Prostate gland (tissue), 2 donors: ENCODE measurements around the gene ARHGAP26. TPM values are rescaled to one million over a fixed set of nuclear protein-coding genes. Genes with fewer than 3 reads are reported as not detected.

Experiments used
- DNase-seq: peaks from one replicate; pipeline ENCODE4 v3.0.0-alpha.2; 2019; ENCODE audit warnings: low spot score
- H3K27ac ChIP-seq, 2 donors: fragments of 200-600 bp; sonication (generic); 2 replicates each; pipeline ENCODE4 v1.5.1; 2017 to 2019
- H3K27me3 ChIP-seq: fragments of 200-600 bp; sonication (generic); replicated peaks from 2 replicates; pipeline ENCODE4 v1.5.1; 2019; ENCODE audit not compliant: insufficient read depth
- H3K36me3 ChIP-seq, 2 donors: fragments of 200-600 bp; sonication (generic); 1 replicate in 1 of 2; 2 replicates in 1 of 2; pipeline versions ENCODE4 v1.5.1 to v1.8.1; 2017 to 2019
- H3K4me1 ChIP-seq: fragments of 200-600 bp; sonication (generic); replicated peaks from 2 replicates; pipeline ENCODE4 v1.5.1; 2019
- H3K4me3 ChIP-seq, 2 donors: fragments of 200-600 bp; sonication (generic); 2 replicates each; pipeline ENCODE4 v1.5.1; 2017 to 2019
- H3K9me3 ChIP-seq: fragments of 200-600 bp; sonication (generic); 2 replicates; pipeline ENCODE4 v1.5.1; 2017
- POLR2A ChIP-seq: fragments of 450-650 bp; IDR thresholded peaks from one replicate; pipeline ENCODE4 v1.6.1; 2016; ENCODE audit warnings: antibody characterized with exemption, mild to moderate bottlenecking
- POLR2AphosphoS5 ChIP-seq: sonication (generic); formaldehyde crosslinking; IDR thresholded peaks from one replicate; pipeline ENCODE4 v1.6.1; 2017; ENCODE audit warnings: antibody characterized with exemption
- WGBS: methylation state at CpG from one replicate; pipeline ENCODE4 v1.1.5; 2018; 5-methylcytosine and 5-hydroxymethylcytosine counted together
- intact Hi-C: fragments of 100-400 bp; cut with DNase I; formaldehyde crosslinking; loops from one replicate; pipeline ENCODE4 v1.14.2; 2022
- total RNA-seq, 2 donors: library from RNA; depleted of rRNA; stranded (reverse); fragments of >200 nt; gene quantifications; one replicate each; pipeline ENCODE4 v1.1.0, GENCODE V29; 2016
- TF ChIP-seq, protein P1 (sequence below), 4 experiments: fragments of 200-600 bp in 2 of 4; fragments of 450-650 bp in 2 of 4; sonication (generic) in 2 of 4; IDR thresholded peaks; 1 replicate in 3 of 4; 2 replicates in 1 of 4; pipeline ENCODE4 v1.5.1; 2016 to 2019; ENCODE audit warnings: antibody characterized with exemption in 4 of 4, mild to moderate bottlenecking in 2 of 4, moderate library complexity in 2 of 4

ARHGAP26 gene
- total RNA-seq, 2 donors from 2014 or later = 11.7 to 39.8 TPM

DNA sequence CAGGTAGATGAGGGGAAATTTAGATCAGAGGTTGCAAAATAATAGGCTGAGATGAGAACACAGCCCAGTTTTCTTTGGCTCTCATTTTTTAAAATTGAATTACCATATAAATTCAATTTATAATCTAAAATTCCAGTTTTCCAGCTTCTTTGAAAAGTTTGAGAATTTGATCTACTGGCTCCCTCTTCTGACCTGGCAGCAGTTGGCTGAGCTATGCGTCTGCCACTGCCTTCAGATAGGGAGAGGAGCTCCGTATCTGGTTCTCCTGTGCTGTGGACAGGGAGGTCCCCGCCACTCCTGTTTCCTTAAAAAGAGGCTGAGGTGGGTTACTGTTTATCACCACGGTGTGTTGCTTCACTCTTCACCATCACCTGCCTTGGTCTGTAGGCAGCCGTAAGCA, 103.7 kb downstream of the ARHGAP26 start:
- 89% methylated on average over 5 of the region's 5 CpGs for WGBS
- TF ChIP-seq POLR2AphosphoS5 = no peak
- Histone ChIP-seq H3K27me3 (no peaks in the 10 kb centered on the region), H3K9me3 (no peaks in the 10 kb centered on the region), H3K36me3 (no peaks in the 10 kb centered on the region), H3K4me1 (peaks cover 11% of the 10 kb centered on the region), H3K4me3 (no peak overlapping the region), H3K27ac (no peak overlapping the region)
- intact Hi-C loops = no loop called here
- DNase-seq = no peak

GRCh38 chr5:142874540-142874939, 104.4 kb downstream of the ARHGAP26 start:
- Histone ChIP-seq H3K27me3 (no peaks in the 10 kb centered on the region), H3K27ac (peak overlapping the region in 1 of 2 donors; percentile 2), H3K4me3 (no peak overlapping the region), H3K9me3 (no peaks in the 10 kb centered on the region), H3K4me1 (peaks cover 11% of the 10 kb centered on the region), H3K36me3 (no peaks in the 10 kb centered on the region)
- 37% methylated on average over 7 of the region's 7 CpGs for WGBS
- peak; percentile 81 for TF ChIP-seq POLR2AphosphoS5
- TF ChIP-seq, protein P1, sequence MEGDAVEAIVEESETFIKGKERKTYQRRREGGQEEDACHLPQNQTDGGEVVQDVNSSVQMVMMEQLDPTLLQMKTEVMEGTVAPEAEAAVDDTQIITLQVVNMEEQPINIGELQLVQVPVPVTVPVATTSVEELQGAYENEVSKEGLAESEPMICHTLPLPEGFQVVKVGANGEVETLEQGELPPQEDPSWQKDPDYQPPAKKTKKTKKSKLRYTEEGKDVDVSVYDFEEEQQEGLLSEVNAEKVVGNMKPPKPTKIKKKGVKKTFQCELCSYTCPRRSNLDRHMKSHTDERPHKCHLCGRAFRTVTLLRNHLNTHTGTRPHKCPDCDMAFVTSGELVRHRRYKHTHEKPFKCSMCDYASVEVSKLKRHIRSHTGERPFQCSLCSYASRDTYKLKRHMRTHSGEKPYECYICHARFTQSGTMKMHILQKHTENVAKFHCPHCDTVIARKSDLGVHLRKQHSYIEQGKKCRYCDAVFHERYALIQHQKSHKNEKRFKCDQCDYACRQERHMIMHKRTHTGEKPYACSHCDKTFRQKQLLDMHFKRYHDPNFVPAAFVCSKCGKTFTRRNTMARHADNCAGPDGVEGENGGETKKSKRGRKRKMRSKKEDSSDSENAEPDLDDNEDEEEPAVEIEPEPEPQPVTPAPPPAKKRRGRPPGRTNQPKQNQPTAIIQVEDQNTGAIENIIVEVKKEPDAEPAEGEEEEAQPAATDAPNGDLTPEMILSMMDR (IDR thresholded peaks at IDR 0.05) = no peak
- no peak for TF ChIP-seq POLR2A
- DNase-seq = peak; percentile 80
- intact Hi-C loops = no loop called here

- intact Hi-C loops = no loop called here
- no peak overlapping the region for H3K4me3 ChIP-seq
- H3K4me1 ChIP-seq = peaks cover 9% of the 10 kb centered on the region
- H3K9me3 ChIP-seq = no peaks in the 10 kb centered on the region
- no peak for DNase-seq
- WGBS = 94% methylated on average over 3 of the region's 3 CpGs
- H3K36me3 ChIP-seq = no peaks in the 10 kb centered on the region
- no peak for TF ChIP-seq POLR2A
- no peak for TF ChIP-seq POLR2AphosphoS5
- TF ChIP-seq, protein P1 (IDR thresholded peaks at IDR 0.05) = no peak
- no peak overlapping the region for H3K27ac ChIP-seq
- no peaks in the 10 kb centered on the region for H3K27me3 ChIP-seq
These were observed 105.8 kb downstream of the ARHGAP26 start for GRCh38 chr5:142875936-142876335.

DNA sequence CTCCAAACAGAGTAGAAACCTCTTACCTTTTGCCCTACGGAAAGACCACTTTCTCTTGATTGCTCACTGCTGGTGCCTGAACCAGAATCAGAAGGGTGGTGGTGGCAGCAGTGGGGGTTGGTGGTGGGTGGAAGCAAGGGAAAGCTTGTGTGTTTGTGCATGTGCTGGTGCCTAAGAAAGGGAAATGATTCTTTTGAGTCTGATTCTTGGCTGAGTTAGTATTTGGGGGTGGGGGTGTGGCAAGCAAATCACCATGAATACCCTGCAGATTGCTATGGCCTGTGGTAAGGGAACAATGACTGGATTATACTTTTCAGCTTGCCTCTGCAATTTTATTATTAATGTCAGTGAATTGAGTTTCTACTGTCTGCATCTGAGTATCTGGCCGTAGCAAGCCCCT, 106.6 kb downstream of the ARHGAP26 start:
- Histone ChIP-seq H3K4me1 (peaks cover under 1% of the 10 kb centered on the region), H3K36me3 (no peaks in the 10 kb centered on the region), H3K9me3 (no peaks in the 10 kb centered on the region), H3K27me3 (no peaks in the 10 kb centered on the region), H3K4me3 (no peak overlapping the region), H3K27ac (no peak overlapping the region)
- 86% methylated on average over 2 of the region's 2 CpGs for WGBS
- intact Hi-C loops = no loop called here
- DNase-seq = no peak
- TF ChIP-seq POLR2A (no peak), POLR2AphosphoS5 (no peak)
- TF ChIP-seq, protein P1 (IDR thresholded peaks at IDR 0.05) = no peak

DNA sequence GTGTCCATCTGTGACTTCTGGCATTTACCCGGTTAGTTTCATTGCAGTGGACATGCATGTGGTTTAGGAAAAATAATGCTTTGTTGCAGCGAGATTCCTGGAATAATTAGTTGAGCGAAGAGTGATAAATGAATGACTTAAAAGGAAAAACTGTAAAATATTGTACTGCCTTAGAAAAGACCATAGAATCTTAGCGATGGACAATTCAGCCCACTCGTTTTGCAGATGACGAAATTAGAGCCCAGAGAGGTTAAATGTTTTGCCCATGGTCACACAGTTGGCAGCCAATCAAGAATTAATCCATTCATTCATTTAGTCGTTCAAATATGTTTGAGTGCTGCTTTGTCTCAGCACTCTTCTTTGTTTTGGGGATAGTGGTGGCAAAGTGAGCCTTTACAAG, 107.9 kb downstream of the ARHGAP26 start:
- intact Hi-C loops = no loop called here
- no peak for TF ChIP-seq POLR2A
- no peak for TF ChIP-seq POLR2AphosphoS5
- TF ChIP-seq, protein P1 (IDR thresholded peaks at IDR 0.05) = no peak
- H3K27me3 ChIP-seq = no peaks in the 10 kb centered on the region
- no peaks in the 10 kb centered on the region for H3K36me3 ChIP-seq
- no peaks in the 10 kb centered on the region for H3K4me1 ChIP-seq
- H3K9me3 ChIP-seq = no peaks in the 10 kb centered on the region
- DNase-seq = no peak
- WGBS = 80% methylated on average over 7 of the region's 7 CpGs
- H3K4me3 ChIP-seq = no peak overlapping the region
- no peak overlapping the region for H3K27ac ChIP-seq
